Tibial nerve (tissue), 4 donors: ENCODE measurements around the gene NELFB.

Source experiments
- CTCF ChIP-seq, 5 experiments: fragments of 200-600 bp in 3 of 5; fragments of 450-650 bp in 2 of 5; sonication (generic) in 3 of 5; IDR thresholded peaks; one replicate each; pipeline ENCODE4 v1.5.1; 2016 to 2019; ENCODE audit warnings: antibody characterized with exemption in 5 of 5, mild to moderate bottlenecking in 3 of 5, moderate library complexity in 2 of 5
- EP300 ChIP-seq, 2 donors: sonication (generic); formaldehyde crosslinking; IDR thresholded peaks; one replicate each; pipeline ENCODE4 v1.6.1; 2017; ENCODE audit warnings: antibody characterized with exemption in 2 of 2, mild to moderate bottlenecking in 1 of 2
- POLR2A ChIP-seq, 2 donors: fragments of 450-650 bp; IDR thresholded peaks; one replicate each; pipeline ENCODE4 v1.6.1; 2017; ENCODE audit warnings: antibody characterized with exemption in 2 of 2, mild to moderate bottlenecking in 2 of 2, moderate library complexity in 2 of 2

GRCh38 chr9:137273095-137273490 is 18.0 kb downstream of the NELFB start:
- no peak for TF ChIP-seq CTCF (IDR thresholded peaks at IDR 0.05)
- no peak for TF ChIP-seq POLR2A (IDR thresholded peaks at IDR 0.05)
- no peak for TF ChIP-seq EP300 (IDR thresholded peaks at IDR 0.05)
